Stimulated activated CD4-positive, alpha-beta T cell treated with anti-CD3 and anti-CD28 coated beads, Interleukin-2, amount 100 ng/mL, for 24 hours (primary cell): ENCODE measurements around the gene CRYAA.

Source experiments
- DNase-seq, 2 donors: peaks; one replicate each; pipeline ENCODE4 v3.0.0-alpha.2; 2020

The CRYAA gene

DNA sequence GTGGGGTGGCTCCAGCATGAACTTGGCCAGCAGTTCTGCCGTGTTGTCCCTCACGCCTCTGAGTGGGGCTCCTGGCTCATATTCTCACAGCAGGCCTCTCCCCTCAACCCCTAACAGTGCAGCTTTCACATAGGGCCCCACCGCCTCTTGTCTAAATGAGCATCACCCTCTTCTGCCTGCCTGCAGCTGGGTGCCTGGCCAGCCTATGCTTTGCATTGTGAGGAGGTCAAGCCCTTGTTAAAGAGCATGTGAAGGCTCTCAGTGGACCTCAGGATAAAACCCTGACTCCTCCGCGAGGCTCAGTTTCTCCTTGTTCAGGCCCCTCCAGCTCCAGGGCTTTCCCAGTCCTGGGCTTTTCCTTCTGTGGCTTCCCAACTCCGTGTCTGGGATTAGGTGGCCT, 34.8 kb downstream of the CRYAA start:
- peak in 1 of 2 donors; percentile 6 for DNase-seq

DNA sequence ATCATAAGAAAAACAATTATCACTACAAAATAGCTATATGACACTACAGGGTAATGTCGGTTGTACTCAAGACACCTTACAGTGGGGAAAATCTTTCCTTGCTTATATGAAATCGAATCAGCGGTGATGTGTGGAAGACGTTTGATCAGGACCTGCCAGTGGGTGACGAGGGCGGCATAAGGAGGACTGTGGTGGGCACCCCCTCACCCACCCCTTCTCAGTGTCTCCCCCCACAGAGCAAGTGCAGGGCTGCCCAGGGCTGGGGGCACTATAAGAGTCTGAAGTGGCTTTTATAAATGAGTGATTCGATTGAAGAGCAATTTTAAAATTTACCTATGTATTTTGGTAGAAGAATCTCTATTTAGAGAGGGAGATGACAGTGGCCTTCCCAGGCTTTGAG, 35.8 kb downstream of the CRYAA start:
- DNase-seq = peak in 1 of 2 donors; percentile 3

DNA sequence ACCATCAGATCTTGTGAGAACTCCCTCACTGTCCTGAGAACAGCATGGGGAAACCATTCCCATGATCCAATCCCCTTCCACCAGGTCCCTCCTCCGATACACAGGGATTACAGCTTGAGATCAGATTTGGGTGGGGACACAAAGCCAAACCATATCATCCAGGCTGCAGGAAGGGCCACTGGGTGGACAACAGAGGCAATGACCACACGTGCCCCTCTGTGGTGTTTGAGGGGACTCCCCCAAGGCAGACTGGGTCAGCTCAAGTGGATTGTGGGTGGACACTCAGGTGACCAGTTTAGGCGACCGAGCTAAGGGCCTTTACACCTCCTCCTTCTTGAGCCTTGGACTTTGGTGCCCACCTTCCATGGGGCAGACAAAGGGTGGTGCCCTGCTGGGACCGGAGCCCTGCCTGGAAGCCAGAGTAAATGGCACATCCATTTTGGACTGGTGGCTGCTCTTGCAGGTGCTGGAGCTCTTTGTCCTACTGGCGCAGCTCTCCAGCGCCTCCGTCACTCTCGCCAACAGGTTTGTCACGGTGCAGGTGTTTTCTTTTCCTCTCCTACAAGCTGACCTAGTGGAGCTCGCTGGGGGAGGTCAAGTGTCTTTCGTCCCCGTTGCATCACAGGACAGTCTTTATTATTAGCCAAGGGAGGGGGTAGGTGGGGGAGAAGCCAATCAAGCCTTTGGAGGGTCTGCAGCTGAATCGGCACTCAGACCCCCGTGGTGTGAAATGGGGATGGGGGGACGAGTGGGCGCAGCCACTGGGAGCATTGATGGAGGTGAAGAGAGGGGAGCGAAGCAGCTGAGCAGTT, 37.6 kb downstream of the CRYAA start:
- DNase-seq = peak in 1 of 2 donors; percentile 6

DNA sequence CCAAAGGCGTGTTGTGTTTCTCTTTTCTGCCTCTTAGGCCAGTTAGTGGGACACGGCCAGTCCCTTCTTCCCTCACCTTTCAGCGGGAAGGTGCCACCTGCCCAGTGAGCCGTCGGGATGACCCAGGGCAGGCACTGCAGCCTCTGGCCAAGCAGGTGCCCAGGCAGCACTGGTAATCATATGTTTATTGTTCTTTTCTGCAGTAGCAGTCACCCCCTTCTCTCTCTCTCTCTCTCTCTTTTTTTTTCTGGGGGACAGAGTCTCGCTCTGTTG, 38.2 kb downstream of the CRYAA start:
- no peak for DNase-seq

- peak in 1 of 2 donors; percentile 1 for DNase-seq
These were observed 39.1 kb downstream of the CRYAA start for GRCh38 chr21:43207868-43208267.

- DNase-seq = peak in 1 of 2 donors; percentile 12
These were observed 39.9 kb downstream of the CRYAA start for GRCh38 chr21:43208561-43209332.

DNA sequence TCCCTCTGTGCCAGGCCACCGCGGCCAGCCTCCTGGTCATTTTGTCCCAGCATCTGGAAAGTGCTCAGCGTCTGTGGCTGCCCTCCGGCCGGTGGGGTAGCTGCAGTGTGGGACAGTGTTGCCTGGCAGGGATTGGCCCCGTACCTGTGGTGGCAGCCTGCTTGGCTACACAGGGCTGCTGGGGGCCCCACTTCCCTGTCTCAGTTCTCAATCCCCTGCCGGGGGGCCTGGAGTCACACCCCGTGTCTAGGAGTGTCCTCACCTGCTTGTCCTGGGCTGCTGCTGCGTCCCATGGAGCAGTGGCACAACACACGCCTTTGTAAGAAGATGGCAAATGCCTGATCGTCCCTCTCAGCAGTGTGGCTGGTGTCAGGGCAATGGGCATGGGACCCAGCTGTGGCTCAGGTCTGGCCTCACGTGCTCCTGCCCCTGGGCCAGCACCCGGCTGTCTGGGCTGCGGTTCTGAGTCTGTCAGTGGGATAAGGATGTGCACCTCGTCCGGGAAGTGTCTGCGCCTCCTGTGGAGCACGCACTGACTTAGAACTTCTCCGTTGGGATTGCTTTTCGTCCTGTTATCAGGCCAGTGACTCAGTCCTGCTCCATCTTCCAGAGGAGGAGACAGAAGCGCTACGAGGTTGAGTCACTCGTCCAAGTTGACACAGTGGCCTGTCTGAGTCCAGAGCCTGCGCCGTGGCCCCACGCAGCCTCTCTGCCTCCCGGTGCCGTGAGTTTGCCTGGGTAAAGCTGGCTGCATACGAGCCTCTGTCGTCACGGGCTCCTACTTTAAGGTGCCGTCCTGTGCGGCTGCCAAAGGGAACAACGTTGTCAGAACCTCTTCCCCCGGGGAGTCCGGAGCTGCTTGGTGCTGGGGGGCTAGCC, 41.0 kb downstream of the CRYAA start:
- DNase-seq = peak in 1 of 2 donors; percentile 14

- DNase-seq = peak in 1 of 2 donors; percentile 15
These were observed 41.8 kb downstream of the CRYAA start for GRCh38 chr21:43210454-43211071.

DNA sequence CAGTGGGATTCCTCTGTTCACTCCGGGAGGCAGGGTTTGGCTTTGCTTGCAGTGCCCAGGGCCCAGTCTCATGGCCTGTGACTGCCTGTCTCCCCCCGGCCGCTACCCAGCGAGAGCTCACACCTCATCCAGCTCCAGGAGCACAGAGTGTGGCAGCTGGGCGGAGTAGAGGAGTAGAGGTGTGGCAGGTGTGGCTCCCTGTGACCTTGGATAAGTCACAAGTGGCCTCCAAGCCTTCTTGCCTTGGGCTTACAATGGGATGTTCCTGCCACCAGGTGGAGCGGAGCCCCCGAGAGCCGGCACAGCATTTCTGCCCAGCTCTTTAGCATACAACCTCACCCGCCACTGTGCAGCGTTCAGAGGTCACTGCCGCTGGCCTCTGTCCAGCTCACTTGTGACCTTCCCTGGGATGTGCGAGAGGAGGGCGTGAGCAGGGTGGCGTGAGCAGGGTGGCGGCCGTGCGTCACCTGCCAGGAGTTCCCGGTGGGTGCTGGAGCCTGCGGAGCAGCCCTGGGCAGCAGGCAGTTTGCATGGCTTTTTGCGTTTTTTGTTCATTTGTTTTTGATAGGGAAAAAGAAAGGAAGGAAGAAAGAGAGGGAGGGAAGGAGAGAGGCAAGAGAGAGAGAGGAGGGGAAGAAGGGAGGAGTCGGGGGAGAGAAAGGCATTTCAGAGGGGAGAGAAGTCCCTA, 42.4 kb downstream of the CRYAA start:
- DNase-seq = peak in 1 of 2 donors; percentile 6

- peak in 1 of 2 donors; percentile 4 for DNase-seq
These were observed 42.9 kb downstream of the CRYAA start for GRCh38 chr21:43211760-43212115.
